Measurements from ENCODE around the gene POU2F1. TPM values are rescaled to one million over a fixed set of nuclear protein-coding genes. Genes with fewer than 3 reads are reported as not detected.
A peak's percentile ranks its signal among the peaks of the same experiment; 100 is the strongest.

Gene POU2F1
- total RNA-seq, 8 experiments from 2014 or later = 11.4 to 29.7 (median 20.2) TPM

DNA sequence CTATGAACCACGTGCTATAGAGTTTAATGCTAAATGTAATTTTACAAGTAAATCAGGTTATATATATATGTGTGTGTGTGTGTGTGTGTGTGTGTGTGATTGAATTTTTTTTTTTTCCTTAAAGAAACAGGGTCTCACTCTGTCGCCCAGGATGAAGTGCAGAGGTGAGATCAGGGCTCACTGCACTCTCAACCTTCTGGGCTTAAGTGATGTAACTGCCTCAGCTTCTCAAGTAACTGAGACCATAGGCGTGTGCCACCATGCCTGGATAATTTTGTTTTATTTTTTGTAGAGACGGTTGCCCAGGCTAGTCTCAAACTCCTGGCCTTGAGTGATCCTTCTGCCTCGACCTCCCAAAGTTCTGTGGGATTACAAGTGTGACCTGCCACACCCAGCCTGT, 26.3 kb downstream of the POU2F1 start:
- H3K4me3 ChIP-seq = no peak overlapping the region
- no peaks in the 10 kb centered on the region for H3K4me1 ChIP-seq (replicated peaks in 1 of 2)
- in situ Hi-C loops (cut with MboI; ENCODE audit: low pct_unique_long_range_greater_than_20kb in 2 of 9, low sequenced_read_pairs in 9 of 9, unreplicated experiment in 9 of 9) = no loop called here
- no peak for ATAC-seq (replicated peaks in 6 of 8)
- 42 to 100% (median 75%) methylated on average over 1 to 5 of the region's 5 CpGs for WGBS, 10 experiments
- no peak overlapping the region for H3K27ac ChIP-seq

DNA sequence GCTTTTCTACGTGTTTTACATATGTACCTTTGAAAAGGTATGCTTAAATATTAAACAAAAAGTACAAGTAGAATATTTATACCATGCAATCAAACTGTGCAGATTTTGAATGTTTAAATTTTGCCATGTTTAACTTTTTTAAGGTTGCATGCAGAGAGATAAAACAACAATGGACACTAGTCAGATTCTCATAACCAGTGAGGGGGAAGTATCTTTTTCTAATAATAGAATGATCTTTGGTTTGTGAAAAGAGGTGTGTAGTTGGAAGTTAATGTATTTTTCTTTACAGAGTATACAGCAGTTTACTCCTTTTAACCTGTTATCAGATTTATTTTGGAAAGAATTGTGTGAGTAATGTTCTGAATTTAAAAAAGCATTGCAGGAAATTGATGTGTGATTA, 27.1 kb downstream of the POU2F1 start:
- no peak overlapping the region for H3K4me3 ChIP-seq
- WGBS, 10 experiments = 57 to 100% (median 90%) methylated on average over 1 of the region's 1 CpG; no CpG with 5 or more reads in 1 of the 10 experiments
- no peak overlapping the region for H3K27ac ChIP-seq
- no peaks in the 10 kb centered on the region for H3K4me1 ChIP-seq (replicated peaks in 1 of 2)
- no peak for ATAC-seq (replicated peaks in 6 of 8)
- in situ Hi-C loops (cut with MboI; ENCODE audit: low pct_unique_long_range_greater_than_20kb in 2 of 9, low sequenced_read_pairs in 9 of 9, unreplicated experiment in 9 of 9) = no loop called here

DNA sequence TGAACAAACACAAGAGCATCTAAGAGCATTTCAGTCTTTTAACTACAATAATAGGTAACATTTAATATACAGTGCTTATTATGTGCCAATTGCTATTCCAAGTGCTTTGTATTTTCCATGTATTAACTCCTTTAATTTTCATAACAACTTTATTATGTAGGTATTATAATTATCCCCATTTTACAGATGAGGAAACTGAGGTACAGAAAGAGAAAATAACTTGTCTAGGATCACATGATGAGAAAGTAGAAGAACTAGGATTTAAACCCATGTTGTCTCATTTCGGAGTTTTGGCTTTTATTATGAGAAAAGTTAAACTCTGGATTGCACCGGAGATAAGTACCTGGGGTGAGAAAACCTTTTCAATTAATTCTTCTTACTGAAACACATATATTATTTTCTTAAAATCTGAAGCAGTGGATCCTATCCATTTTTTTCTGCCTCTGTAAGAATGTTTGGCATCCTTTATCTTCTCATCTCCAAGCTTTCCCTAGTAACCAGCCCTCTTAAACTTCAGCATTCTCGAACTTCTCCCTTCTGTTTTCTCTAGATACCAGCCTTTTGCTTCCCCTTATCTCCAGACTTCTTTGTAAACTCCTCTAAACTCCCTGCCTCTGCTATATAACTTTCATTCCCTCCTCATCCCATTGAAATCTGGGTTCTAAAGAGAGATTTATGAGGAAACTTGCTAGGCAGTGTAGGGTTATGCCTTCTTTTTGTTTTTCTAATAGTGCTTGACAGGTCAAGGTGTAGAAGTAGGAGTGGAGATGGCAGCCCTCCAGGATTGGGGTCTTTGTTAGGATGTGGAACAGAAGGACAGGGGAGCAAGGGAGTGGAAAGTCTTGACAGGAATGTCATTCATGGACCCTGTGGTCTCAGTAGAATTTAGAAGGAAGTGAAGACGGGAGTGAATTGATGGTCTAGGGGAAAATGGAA, 28.3 kb downstream of the POU2F1 start:
- no peaks in the 10 kb centered on the region for H3K4me1 ChIP-seq (replicated peaks in 1 of 2)
- ATAC-seq (replicated peaks in 6 of 8) = no peak
- in situ Hi-C loops (cut with MboI; ENCODE audit: low pct_unique_long_range_greater_than_20kb in 2 of 9, low sequenced_read_pairs in 9 of 9, unreplicated experiment in 9 of 9) = no loop called here
- H3K4me3 ChIP-seq = no peak overlapping the region
- H3K27ac ChIP-seq = no peak overlapping the region
- 83 to 100% (median 96%) methylated on average over 1 to 4 of the region's 4 CpGs for WGBS, 10 experiments

DNA sequence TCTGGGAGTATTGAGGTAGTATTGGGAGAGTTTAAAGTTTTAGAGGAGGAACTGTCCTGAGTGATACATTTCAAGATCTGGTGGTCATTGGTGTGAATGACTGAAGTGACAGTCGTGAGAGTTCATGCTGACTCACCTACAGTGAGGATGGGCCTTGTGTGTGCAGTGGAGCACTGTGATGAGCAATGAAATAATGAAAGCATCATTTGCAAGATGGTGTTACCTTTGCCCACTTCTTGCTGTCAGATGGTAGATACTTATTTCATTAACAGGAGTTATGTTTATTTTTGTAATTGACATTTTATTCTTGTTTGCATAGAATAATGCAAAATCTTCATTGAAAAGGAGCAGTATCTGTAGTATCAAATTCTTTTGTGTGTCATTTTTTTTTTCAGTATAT, 29.0 kb downstream of the POU2F1 start:
- Histone ChIP-seq H3K27ac (no peak overlapping the region), H3K4me1 (replicated peaks in 1 of 2) (no peaks in the 10 kb centered on the region), H3K4me3 (no peak overlapping the region)
- in situ Hi-C loops (cut with MboI; ENCODE audit: low pct_unique_long_range_greater_than_20kb in 2 of 9, low sequenced_read_pairs in 9 of 9, unreplicated experiment in 9 of 9) = loop anchor here in 5 of 9 experiments (25.0 kb wide), 2 partner anchors 188 to 288 kb away; no protein-coding TSS in a partner anchor
- no peak for ATAC-seq (replicated peaks in 6 of 8)
- WGBS, 10 experiments = 20 to 100% (median 79%) methylated on average over 1 of the region's 1 CpG; no CpG with 5 or more reads in 3 of the 10 experiments

DNA sequence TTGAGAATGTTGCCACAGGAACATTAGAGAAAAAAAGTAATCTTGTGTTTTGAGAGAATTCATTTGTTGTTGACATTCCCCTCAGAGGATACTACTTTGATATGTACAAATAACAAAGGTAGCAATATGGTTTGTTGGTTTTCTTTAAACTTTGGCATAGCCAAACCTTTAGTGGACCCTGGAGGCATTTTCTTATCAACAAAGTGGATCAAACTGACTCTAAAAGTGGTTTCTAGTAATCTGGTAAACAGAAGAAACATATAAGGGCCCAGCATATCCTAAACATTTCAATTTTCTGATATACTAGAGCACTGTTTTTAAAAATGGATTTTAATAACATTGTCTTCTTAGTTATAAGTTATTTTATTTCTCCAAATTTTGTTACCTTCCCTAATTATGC, 29.8 kb downstream of the POU2F1 start:
- in situ Hi-C loops (cut with MboI; ENCODE audit: low pct_unique_long_range_greater_than_20kb in 2 of 9, low sequenced_read_pairs in 9 of 9, unreplicated experiment in 9 of 9) = loop anchor here in 5 of 9 experiments (25.0 kb wide), 2 partner anchors 187 to 287 kb away; no protein-coding TSS in a partner anchor
- no peak for ATAC-seq (replicated peaks in 6 of 8)
- H3K4me1 ChIP-seq (replicated peaks in 1 of 2) = no peaks in the 10 kb centered on the region
- no peak overlapping the region for H3K4me3 ChIP-seq
- H3K27ac ChIP-seq = no peak overlapping the region

DNA sequence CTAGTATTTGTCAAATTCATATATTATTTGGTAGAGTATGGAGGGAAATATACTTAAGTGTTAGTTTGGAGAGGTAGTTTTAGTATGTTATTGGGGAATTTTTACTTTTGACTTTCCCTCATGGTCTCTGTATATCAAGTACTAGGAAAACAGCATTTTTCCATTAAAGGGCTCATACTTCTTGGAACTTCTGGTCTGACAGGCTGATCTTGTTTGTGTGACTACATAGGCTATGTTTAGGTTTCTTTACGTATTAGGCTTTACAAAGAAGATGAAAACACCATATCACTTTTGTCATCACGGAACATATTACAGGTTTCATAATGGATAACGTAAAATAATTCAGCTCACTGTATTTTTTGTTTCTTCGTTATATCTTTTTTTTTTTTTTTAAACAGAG, 30.8 kb downstream of the POU2F1 start:
- in situ Hi-C loops (cut with MboI; ENCODE audit: low pct_unique_long_range_greater_than_20kb in 2 of 9, low sequenced_read_pairs in 9 of 9, unreplicated experiment in 9 of 9) = loop anchor here in 5 of 9 experiments (25.0 kb wide), 2 partner anchors 186 to 286 kb away; no protein-coding TSS in a partner anchor

DNA sequence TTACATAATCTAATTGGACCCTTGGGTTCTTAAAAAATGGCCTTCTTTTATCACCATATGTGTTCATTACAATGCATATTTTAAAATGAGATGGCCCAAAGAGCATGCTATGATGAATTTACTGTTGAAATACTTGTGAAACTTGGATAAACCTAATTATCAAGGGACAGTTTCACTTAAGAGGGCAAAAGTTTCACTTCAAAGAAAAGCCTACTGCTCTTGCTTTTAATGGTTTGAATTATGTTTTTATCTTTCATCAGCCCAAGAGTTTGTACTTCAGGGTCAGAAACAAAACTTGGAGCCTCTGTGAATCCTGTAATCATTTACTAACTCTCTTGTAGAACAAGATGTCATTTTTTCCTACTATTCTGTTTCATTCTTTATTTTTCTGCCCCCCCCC, 32.3 kb downstream of the POU2F1 start:
- no peaks in the 10 kb centered on the region for H3K4me1 ChIP-seq (replicated peaks in 1 of 2)
- no peak overlapping the region for H3K27ac ChIP-seq
- no peak for ATAC-seq (replicated peaks in 6 of 8)
- H3K4me3 ChIP-seq = no peak overlapping the region
- in situ Hi-C loops (cut with MboI; ENCODE audit: low pct_unique_long_range_greater_than_20kb in 2 of 9, low sequenced_read_pairs in 9 of 9, unreplicated experiment in 9 of 9) = loop anchor here in 5 of 9 experiments (25.0 kb wide), 2 partner anchors 184 to 284 kb away; no protein-coding TSS in a partner anchor

More for the DNA sequence above, 30.8 kb downstream of the POU2F1 start:
- Histone ChIP-seq H3K27ac (no peak overlapping the region), H3K4me1 (replicated peaks in 1 of 2) (no peaks in the 10 kb centered on the region), H3K4me3 (no peak overlapping the region)
- WGBS, 10 experiments = 89 to 100% (median 100%) methylated on average over 4 of the region's 4 CpGs; no CpG with 5 or more reads in 2 of the 10 experiments
- no peak for ATAC-seq (replicated peaks in 6 of 8)

DNA sequence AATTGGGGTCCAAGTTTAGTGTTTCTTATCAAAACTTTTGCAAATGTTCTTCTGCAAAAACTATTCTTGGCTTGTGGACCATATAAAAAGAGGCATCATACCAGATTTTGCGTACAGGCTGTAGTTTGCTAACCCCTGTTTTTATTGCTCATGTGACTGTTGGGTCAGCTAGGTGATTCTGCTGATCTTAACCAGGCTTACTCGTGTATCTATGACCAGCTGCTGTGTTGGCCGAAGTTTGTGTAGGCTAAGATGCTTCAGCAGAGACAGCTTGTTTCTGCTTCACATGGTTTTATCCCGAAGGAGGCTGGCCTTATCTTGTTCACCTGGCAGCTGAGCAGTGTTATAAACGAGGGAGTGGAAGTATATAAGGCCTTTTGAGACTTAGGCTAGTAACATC, 38.2 kb downstream of the POU2F1 start:
- no peaks in the 10 kb centered on the region for H3K4me1 ChIP-seq (replicated peaks in 1 of 2)
- in situ Hi-C loops (cut with MboI; ENCODE audit: low pct_unique_long_range_greater_than_20kb in 2 of 9, low sequenced_read_pairs in 9 of 9, unreplicated experiment in 9 of 9) = loop anchor here in 5 of 9 experiments (25.0 kb wide), 2 partner anchors 178 to 278 kb away; no protein-coding TSS in a partner anchor
- ATAC-seq (replicated peaks in 6 of 8) = no peak
- no peak overlapping the region for H3K27ac ChIP-seq
- no peak overlapping the region for H3K4me3 ChIP-seq
- 67 to 100% (median 83%) methylated on average over 1 to 5 of the region's 5 CpGs; no CpG with 5 or more reads in 1 of the 10 experiments for WGBS, 10 experiments

DNA sequence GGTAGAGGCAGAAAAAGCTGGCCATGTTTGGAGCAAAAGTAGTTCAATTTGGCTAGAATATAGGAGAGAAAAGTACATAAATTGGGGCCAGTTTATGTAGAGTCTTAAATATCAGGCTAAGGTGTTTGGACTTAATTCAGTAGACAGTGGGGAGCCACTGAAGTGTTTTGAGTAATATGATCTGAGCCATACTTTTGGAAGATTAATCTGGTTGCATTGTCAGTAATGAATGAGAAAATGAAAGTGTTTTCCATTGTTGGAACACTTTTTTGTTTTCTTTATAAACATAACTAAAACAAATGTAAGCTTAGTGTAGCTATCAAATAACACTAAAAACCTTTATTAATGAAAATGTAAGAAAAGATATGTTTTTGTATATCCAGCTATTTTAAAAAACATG, 42.1 kb downstream of the POU2F1 start:
- ATAC-seq (replicated peaks in 6 of 8) = no peak
- Histone ChIP-seq H3K4me3 (no peak overlapping the region), H3K4me1 (replicated peaks in 1 of 2) (no peaks in the 10 kb centered on the region), H3K27ac (no peak overlapping the region)
- in situ Hi-C loops (cut with MboI; ENCODE audit: low pct_unique_long_range_greater_than_20kb in 2 of 9, low sequenced_read_pairs in 9 of 9, unreplicated experiment in 9 of 9) = loop anchor here in 5 of 9 experiments (25.0 kb wide), 2 partner anchors 174 to 274 kb away; no protein-coding TSS in a partner anchor

DNA sequence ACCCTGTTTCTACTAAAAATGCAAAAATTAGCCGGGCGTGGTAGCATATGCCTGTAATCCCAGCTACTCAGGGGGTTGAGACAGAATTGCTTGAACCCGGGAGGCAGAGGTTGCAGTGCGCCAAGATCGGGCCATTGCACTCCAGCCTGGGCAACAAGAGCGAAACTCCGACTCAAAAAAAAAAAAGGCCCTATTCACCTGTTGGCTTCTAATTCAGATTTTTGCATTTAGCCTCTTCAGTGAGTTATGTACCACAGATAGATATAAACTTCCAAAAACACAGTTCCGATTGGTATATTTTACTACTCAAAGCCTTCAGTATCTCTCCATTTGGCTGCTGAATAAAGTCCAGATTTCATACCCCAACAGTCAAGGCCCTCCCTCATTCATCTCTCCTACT, 42.7 kb downstream of the POU2F1 start:
- Histone ChIP-seq H3K27ac (no peak overlapping the region), H3K4me3 (no peak overlapping the region), H3K4me1 (replicated peaks in 1 of 2) (peaks cover 0 to 2% of the 10 kb centered on the region in 2 donors)
- WGBS, 10 experiments = 86 to 100% (median 96%) methylated on average over 2 to 8 of the region's 8 CpGs
- in situ Hi-C loops (cut with MboI; ENCODE audit: low pct_unique_long_range_greater_than_20kb in 2 of 9, low sequenced_read_pairs in 9 of 9, unreplicated experiment in 9 of 9) = loop anchor here in 5 of 9 experiments (25.0 kb wide), 2 partner anchors 174 to 274 kb away; no protein-coding TSS in a partner anchor
- no peak for ATAC-seq (replicated peaks in 6 of 8)

DNA sequence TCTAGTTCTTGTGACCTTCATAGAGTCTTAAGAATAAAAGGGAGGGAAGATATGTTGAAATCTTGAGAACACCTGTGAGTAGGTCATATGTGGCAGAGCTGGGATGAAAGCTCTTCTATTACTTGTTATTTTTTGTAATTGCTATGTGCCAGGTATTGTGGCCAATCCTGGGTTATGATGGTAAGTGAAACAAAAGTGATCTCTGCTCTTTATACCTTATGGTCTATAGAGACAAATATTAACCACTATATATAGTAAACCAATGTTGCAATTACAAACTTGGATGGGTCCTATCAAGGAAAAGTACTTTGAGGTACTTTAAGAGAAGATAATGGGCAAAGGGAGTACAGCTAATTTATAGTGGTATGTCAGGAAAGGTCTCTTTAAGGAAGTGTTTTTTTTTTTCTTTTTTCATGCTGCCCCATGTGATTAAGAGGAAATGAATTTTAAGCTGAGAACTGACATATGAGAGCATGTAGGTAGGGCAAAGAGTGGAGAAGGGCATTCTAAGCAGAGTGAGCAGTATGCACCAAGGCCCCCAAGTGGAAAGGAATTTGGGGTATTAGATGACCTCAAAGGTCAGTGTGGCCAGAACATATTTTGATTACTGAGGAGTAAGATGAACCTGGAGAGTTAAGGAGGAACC, 43.3 kb downstream of the POU2F1 start:
- H3K4me3 ChIP-seq = no peak overlapping the region
- H3K4me1 ChIP-seq (replicated peaks in 1 of 2) = peaks cover 0 to 5% of the 10 kb centered on the region in 2 donors
- in situ Hi-C loops (cut with MboI; ENCODE audit: low pct_unique_long_range_greater_than_20kb in 2 of 9, low sequenced_read_pairs in 9 of 9, unreplicated experiment in 9 of 9) = loop anchor here in 5 of 9 experiments (25.0 kb wide), 2 partner anchors 173 to 273 kb away; no protein-coding TSS in a partner anchor
- H3K27ac ChIP-seq = no peak overlapping the region
- ATAC-seq (replicated peaks in 6 of 8) = peak in 3 of 8 experiments; percentile 27 to 60 (median 43)

DNA sequence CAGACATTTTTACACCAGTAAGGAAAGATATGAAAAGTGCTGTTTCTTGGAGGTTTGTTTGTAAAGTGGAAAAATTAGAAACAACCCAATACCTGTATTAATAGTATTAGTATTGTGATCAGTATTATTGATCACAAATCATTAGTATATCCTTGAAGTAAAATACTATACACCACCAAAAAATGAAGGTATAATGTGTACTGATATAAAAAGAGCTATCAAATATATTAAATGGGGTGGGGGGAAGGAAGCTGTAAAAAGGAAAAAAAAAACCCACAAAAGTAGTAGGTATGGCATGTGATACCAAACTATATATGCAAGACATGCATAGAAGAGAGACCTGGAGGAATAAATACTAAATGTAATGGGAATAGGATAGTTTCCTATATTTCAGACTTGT, 46.3 kb downstream of the POU2F1 start:
- peaks cover 7 to 8% of the 10 kb centered on the region in 2 donors for H3K4me1 ChIP-seq (replicated peaks in 1 of 2)
- H3K27ac ChIP-seq = no peak overlapping the region
- ATAC-seq (replicated peaks in 6 of 8) = no peak
- H3K4me3 ChIP-seq = no peak overlapping the region
- in situ Hi-C loops (cut with MboI; ENCODE audit: low pct_unique_long_range_greater_than_20kb in 2 of 9, low sequenced_read_pairs in 9 of 9, unreplicated experiment in 9 of 9) = loop anchor here in 5 of 9 experiments (25.0 kb wide), 2 partner anchors 170 to 270 kb away; no protein-coding TSS in a partner anchor

DNA sequence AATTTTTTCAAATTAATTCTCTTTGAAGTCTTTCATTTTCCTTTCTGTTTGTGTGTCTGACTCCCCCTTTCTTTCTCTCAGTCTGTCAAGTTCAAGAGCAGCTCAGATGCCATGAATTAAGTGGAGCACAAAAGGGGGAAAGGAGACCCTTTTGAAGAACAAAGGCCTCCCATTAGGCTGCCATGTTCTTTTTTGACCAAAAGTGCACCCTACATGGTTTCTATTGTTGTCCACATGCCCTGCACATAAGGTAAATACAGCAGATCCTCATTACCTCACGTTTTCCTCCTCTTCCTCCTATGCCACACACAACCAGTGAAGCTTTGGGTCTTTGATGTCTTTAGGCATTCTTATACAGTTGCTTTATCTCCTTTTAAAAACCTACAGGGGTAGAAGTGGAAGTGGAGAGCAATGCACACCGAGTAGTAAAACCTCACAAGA, 47.7 kb downstream of the POU2F1 start:
- Histone ChIP-seq H3K4me3 (no peak overlapping the region), H3K4me1 (replicated peaks in 1 of 2) (peaks cover 8 to 13% of the 10 kb centered on the region in 2 donors), H3K27ac (no peak overlapping the region)
- WGBS, 10 experiments = 0 to 90% (median 71%) methylated on average over 1 to 2 of the region's 2 CpGs; no CpG with 5 or more reads in 2 of the 10 experiments
- in situ Hi-C loops (cut with MboI; ENCODE audit: low pct_unique_long_range_greater_than_20kb in 2 of 9, low sequenced_read_pairs in 9 of 9, unreplicated experiment in 9 of 9) = loop anchor here in 5 of 9 experiments (25.0 kb wide), 2 partner anchors 169 to 269 kb away; no protein-coding TSS in a partner anchor
- ATAC-seq (replicated peaks in 6 of 8) = no peak

All from motor neuron (in vitro differentiated cells).